ENCODE results near the gene SLC49A3. TPM values are rescaled to one million over a fixed set of nuclear protein-coding genes. Genes with fewer than 3 reads are reported as not detected.

SLC49A3 gene
- total RNA-seq, 1 donor from 2014 or later = 12.6 TPM

Other genes starting within 250 kb of the SLC49A3 start
- 12.8 TPM for gene ZNF721, start 190.0 kb downstream of the SLC49A3 start, total RNA-seq
- gene PIGG, start 189.9 kb downstream of the SLC49A3 start, total RNA-seq = 20.0 TPM
- not detected for gene TMEM271, start 112.9 kb downstream of the SLC49A3 start, total RNA-seq
- gene PDE6B, start 63.6 kb downstream of the SLC49A3 start, total RNA-seq = 2.1 TPM
- 1,128 TPM for gene ATP5ME, start 14.9 kb downstream of the SLC49A3 start, total RNA-seq
- gene MYL5, start 14.6 kb downstream of the SLC49A3 start, total RNA-seq = 2.7 TPM
- 20.9 TPM for gene PCGF3, start 16.7 kb upstream of the SLC49A3 start, total RNA-seq
- gene CPLX1, start 137.0 kb upstream of the SLC49A3 start, total RNA-seq = 4.4 TPM
- gene GAK, start 243.2 kb upstream of the SLC49A3 start, total RNA-seq = 29.7 TPM
- gene TMEM175, start 243.3 kb upstream of the SLC49A3 start, total RNA-seq = 19.8 TPM

Data from left ventricle myocardium superior (tissue), 1 donor.